Lung (tissue), 12 donors: Measurements from ENCODE around the gene UNC93A. TPM values are rescaled to one million over a fixed set of nuclear protein-coding genes. Genes with fewer than 3 reads are reported as not detected.
"Not testable (repeated sequence)": the region's sequence is repeated elsewhere in the genome, so short reads cannot be mapped to it uniquely, and the experiment has no call there.

Experiments used
- ATAC-seq: fragments of 200-7000 bp; cut with Tn5 transposase; one replicate; pipeline ENCODE4 v1.9.1; 2020; ENCODE audit warnings: moderate number of reproducible peaks; ENCODE audit not compliant: insufficient read depth, low FRiP score
- DNase-seq, 3 donors: peaks; one replicate each; pipeline ENCODE4 v3.0.0-alpha.2; 2013 to 2017
- H3K27ac ChIP-seq, 2 donors: one replicate each; pipeline ENCODE4 v1.5.1; 2013; ENCODE audit warnings: mild to moderate bottlenecking in 2 of 2, moderate library complexity in 2 of 2, control low read depth in 1 of 2, inconsistent platforms in 1 of 2, low read depth in 1 of 2, low read length in 1 of 2
- H3K27me3 ChIP-seq, 3 donors: one replicate each; pipeline ENCODE4 v1.5.1; 2013; ENCODE audit warnings: low read length in 2 of 3; ENCODE audit not compliant: control insufficient read depth in 3 of 3, insufficient read depth in 3 of 3
- H3K36me3 ChIP-seq, 4 donors: one replicate each; pipeline ENCODE4 v1.5.1; 2013; ENCODE audit warnings: low read length in 4 of 4, mild to moderate bottlenecking in 1 of 4, moderate library complexity in 1 of 4; ENCODE audit not compliant: control insufficient read depth in 4 of 4, insufficient read depth in 4 of 4
- H3K4me1 ChIP-seq, 5 donors: one replicate each; pipeline ENCODE4 v1.5.1; 2013; ENCODE audit warnings: low read length in 5 of 5, mild to moderate bottlenecking in 2 of 5, moderate library complexity in 1 of 5; ENCODE audit not compliant: control insufficient read depth in 5 of 5, insufficient read depth in 5 of 5
- H3K4me3 ChIP-seq: one replicate; pipeline ENCODE4 v1.5.1; 2013; ENCODE audit warnings: mild to moderate bottlenecking, control low read depth, moderate library complexity
- H3K9ac ChIP-seq, 2 donors: one replicate each; pipeline ENCODE4 v1.5.1; 2013; ENCODE audit warnings: low read length in 2 of 2, control low read depth in 1 of 2; ENCODE audit not compliant: insufficient read depth in 1 of 2
- H3K9me3 ChIP-seq, 4 donors: one replicate each; pipeline ENCODE4 v1.5.1; 2013; ENCODE audit warnings: low read length in 3 of 4, mild to moderate bottlenecking in 1 of 4, moderate library complexity in 1 of 4; ENCODE audit not compliant: control insufficient read depth in 4 of 4, insufficient read depth in 3 of 4
- WGBS, 2 donors: extraction: QIAGEN DNeasy Blood & Tissue Kit; methylation state at CpG; one replicate each; pipeline ENCODE4 v1.1.7; 2013; 5-methylcytosine and 5-hydroxymethylcytosine counted together
- polyA plus RNA-seq, 2 donors: library from polyadenylated mRNA; stranded (reverse); fragments of 200-250 nt; gene quantifications; one replicate each; pipeline ENCODE4 v1.2.1, GENCODE V29; 2013
- total RNA-seq, 2 donors: library from RNA; depleted of rRNA in 1 of 2; stranded (reverse); fragments of >200 nt in 1 of 2; gene quantifications; one replicate each; pipeline ENCODE4 v1.2.1, GENCODE V29; 2014 to 2021
- TF ChIP-seq, protein P1 (sequence below): IDR thresholded peaks from 2 replicates; pipeline ENCODE4 v1.5.1; 2012; ENCODE audit warnings: mild to moderate bottlenecking; ENCODE audit errors: control extremely low read depth, extremely low read depth
- donor health status: control.
- donor health status: control.
- donor health status: Bipolar disorder and iron deficiency.
- donor health status: healthy.
- donor health status: DM: yes; HTN: yes; CAD: no.

Gene UNC93A
- total and polyA plus RNA-seq, 4 donors: not detected

DNA sequence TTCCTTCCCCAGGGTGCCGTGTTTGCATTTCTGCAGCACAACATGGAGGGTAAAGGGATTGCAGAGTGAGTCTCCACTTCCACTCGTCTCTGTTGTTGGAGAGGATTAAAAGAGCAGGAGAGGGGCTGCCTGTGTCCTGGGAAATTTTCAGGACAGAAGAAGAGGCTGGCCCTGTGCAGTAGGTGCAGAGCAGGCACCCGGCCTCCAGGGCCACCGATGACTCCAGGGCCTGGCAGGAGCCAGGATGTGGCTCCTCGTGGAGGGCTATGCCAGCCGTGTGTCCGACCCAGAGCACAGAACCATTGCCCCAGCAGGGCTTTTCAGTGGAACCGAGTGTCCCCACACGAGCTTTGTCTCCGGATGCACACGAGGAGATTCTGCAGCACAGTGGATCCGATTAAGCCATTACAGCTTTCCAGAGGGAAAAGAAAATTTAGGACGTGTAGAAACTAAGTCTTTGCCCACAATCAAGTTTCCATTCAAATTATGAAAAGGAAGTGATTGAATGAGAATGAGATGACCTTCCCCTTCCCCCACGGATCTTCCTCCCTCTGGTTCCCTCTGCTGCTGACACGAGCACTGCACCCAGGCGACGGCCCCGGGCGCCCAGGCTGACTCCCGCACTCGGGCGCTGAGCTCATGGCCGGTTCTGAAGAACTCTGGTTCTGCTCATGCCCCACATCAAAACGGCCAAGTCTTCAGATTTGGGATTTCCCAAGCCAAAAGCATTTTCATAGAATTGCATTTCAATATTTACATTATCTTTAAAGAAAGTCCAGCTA lies 43.1 kb upstream of the UNC93A start:
- TF ChIP-seq, protein P1, sequence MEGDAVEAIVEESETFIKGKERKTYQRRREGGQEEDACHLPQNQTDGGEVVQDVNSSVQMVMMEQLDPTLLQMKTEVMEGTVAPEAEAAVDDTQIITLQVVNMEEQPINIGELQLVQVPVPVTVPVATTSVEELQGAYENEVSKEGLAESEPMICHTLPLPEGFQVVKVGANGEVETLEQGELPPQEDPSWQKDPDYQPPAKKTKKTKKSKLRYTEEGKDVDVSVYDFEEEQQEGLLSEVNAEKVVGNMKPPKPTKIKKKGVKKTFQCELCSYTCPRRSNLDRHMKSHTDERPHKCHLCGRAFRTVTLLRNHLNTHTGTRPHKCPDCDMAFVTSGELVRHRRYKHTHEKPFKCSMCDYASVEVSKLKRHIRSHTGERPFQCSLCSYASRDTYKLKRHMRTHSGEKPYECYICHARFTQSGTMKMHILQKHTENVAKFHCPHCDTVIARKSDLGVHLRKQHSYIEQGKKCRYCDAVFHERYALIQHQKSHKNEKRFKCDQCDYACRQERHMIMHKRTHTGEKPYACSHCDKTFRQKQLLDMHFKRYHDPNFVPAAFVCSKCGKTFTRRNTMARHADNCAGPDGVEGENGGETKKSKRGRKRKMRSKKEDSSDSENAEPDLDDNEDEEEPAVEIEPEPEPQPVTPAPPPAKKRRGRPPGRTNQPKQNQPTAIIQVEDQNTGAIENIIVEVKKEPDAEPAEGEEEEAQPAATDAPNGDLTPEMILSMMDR: no peak
- 76 to 77% methylated on average over 21 to 24 of the region's 24 CpGs for whole genome bisulfite sequencing, 2 donors

DNA sequence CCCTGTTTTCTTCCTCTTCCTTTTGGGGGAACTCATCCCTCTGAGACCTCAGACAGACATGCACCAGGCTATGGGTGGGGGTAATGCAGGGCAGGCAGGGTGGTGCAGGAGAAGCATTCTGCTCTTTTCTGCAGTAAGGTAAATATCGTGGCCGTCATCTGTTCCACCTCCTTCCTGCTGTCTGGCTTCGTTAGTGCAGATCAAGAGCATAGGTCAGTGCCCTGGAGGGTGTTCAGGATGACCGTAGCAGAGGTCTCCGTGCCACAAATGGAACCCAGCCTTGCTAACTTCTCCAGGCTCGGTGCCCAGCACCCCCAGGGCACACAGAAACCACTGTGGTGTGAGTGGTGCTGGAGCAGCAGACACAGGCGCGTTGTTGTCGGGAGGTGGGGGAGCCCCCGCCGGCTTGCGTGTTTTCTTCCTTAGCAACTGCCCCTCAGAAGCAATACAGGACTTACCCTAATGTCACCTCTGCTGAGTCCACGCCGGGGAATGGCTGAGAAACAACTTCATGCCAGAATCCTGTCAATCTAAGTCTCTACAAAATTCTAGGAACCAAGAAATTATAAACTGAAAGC lies 42.1 kb upstream of the UNC93A start:
- peak in 1 of 3 donors; percentile 6 for DNase-seq
- H3K9ac ChIP-seq, H3K9me3 ChIP-seq, H3K27me3 ChIP-seq, ATAC-seq, H3K4me1 ChIP-seq, H3K36me3 ChIP-seq, H3K27ac ChIP-seq, H3K4me3 ChIP-seq: not testable (repeated sequence)
- WGBS, 2 donors: 69 to 74% methylated on average over 14 of the region's 14 CpGs

More for the DNA sequence above, 43.1 kb upstream of the UNC93A start:
- no peak overlapping the region for H3K27ac ChIP-seq
- H3K36me3 ChIP-seq: no peaks in the 10 kb centered on the region
- no peak overlapping the region for H3K9ac ChIP-seq
- no peak for ATAC-seq
- H3K4me1 ChIP-seq: peaks cover 0 to 2% (median 0%) of the 10 kb centered on the region in 5 donors
- no peaks in the 10 kb centered on the region for H3K27me3 ChIP-seq
- H3K9me3 ChIP-seq: peaks cover 0 to 2% (median 0%) of the 10 kb centered on the region in 4 donors
- H3K4me3 ChIP-seq: no peak overlapping the region
- DNase-seq: no peak

DNA sequence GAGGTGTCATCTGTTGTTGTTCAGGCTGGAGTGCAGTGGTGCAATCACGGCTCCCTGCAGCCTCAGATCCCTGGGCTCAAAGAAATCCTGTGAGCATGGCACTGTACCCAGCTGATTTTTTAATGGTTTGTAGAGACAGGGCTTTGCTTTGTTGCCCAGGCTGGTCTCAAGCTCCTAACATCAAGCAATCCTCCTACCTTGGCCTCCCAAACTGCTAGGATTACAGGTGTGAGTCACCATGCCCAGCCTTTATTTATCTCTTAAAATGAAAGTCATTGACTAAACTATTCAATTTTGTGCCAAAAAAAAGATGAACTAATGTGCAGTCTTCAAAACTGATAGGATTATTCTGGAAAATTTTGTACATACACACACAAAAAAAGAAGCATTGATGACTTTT lies 38.8 kb upstream of the UNC93A start:
- Histone ChIP-seq H3K27me3 (no peaks in the 10 kb centered on the region), H3K9ac (no peak overlapping the region), H3K9me3 (peaks cover 0 to 9% (median 0%) of the 10 kb centered on the region in 4 donors), H3K4me3 (no peak overlapping the region), H3K27ac (no peak overlapping the region), H3K36me3 (no peaks in the 10 kb centered on the region), H3K4me1 (no peaks in the 10 kb centered on the region)
- ATAC-seq: no peak
- TF ChIP-seq, protein P1: no peak
- DNase-seq: no peak
- WGBS, 2 donors: 92% methylated on average over 1 of the region's 1 CpG

DNA sequence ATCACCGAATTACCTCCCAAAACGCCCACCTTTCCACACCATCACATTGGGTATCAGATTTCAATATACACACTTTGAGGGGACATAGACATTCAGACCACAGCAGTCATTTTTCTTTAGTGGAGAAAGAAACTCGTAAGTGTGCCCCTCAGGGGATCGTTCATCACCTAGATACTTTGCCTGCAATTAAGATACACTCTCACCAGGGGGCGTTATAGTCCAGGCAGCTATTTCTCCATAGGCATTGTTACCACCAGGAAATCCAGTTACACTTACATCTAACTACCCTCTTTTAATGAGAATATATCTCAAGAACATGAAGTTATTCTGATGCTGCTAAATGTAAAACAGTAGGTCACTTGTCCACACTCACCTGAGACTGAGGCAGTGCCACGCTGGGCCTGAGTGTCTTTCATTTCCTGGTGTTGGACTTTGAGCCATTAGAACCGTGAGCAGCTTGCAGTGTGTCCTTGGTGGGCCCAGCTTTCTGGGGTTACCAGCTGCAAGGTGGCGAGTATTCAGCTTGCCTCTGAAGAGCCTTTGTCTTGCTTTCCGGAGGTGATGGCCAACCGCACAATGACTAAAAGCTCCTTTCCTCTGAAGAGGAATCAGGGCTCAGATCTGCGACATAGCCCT lies 35.1 kb upstream of the UNC93A start:
- no peak for ATAC-seq
- TF ChIP-seq, protein P1: no peak

More for the DNA sequence above, 35.1 kb upstream of the UNC93A start:
- no peak overlapping the region for H3K27ac ChIP-seq
- peaks cover 0 to 11% (median under 1%) of the 10 kb centered on the region in 4 donors for H3K9me3 ChIP-seq
- WGBS, 2 donors: 91 to 92% methylated on average over 11 of the region's 11 CpGs
- H3K4me1 ChIP-seq: no peaks in the 10 kb centered on the region
- H3K4me3 ChIP-seq: no peak overlapping the region
- DNase-seq: no peak
- H3K36me3 ChIP-seq: no peaks in the 10 kb centered on the region
- H3K9ac ChIP-seq: no peak overlapping the region
- H3K27me3 ChIP-seq: no peaks in the 10 kb centered on the region
